IPS-18c (cell line): ENCODE data around the gene PXDN.
"Not testable (repeated sequence)": the region's sequence is repeated elsewhere in the genome, so short reads cannot be mapped to it uniquely, and the experiment has no call there.

ENCODE experiments used
- H3K4me3 ChIP-seq: 2 replicates; pipeline ENCODE4 v1.7.0; 2013; ENCODE audit warnings: low read depth, mild to moderate bottlenecking, low read length, moderate library complexity; ENCODE audit not compliant: insufficient read depth
- H3K9me3 ChIP-seq: one replicate; pipeline ENCODE4 v1.6.1; 2013; ENCODE audit warnings: mild to moderate bottlenecking, low read length, moderate library complexity; ENCODE audit not compliant: control insufficient read depth, insufficient read depth

PXDN gene

GRCh38 chr2:1778566-1778965 is 34.3 kb upstream of the PXDN start:
- Histone ChIP-seq H3K9me3 (no peaks in the 10 kb centered on the region), H3K4me3 (no peak overlapping the region)

DNA sequence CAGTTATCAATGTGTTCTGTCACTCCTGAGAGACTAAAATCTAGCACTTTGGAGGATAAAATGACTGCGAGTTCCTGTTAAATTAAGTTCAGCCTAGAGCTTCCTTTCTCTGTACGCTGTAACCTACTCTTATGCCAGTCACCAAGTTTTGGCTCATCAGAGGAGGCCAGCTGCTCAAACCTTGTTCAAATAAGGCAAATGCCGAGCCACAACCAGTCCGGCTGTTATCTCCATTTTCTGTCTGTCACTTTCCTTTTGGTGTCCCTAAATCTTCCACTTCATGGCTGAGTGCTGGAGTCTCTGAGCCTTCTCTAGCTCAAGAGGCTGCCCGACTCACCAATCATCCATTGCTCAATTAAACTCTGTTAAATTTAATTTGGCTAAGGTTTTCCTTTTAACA is 33.5 kb upstream of the PXDN start:
- Histone ChIP-seq H3K4me3 (no peak overlapping the region), H3K9me3 (no peaks in the 10 kb centered on the region)

- H3K9me3 ChIP-seq, result no peaks in the 10 kb centered on the region
- H3K4me3 ChIP-seq, result no peak overlapping the region
These were observed 32.8 kb upstream of the PXDN start for GRCh38 chr2:1777156-1777555.

DNA sequence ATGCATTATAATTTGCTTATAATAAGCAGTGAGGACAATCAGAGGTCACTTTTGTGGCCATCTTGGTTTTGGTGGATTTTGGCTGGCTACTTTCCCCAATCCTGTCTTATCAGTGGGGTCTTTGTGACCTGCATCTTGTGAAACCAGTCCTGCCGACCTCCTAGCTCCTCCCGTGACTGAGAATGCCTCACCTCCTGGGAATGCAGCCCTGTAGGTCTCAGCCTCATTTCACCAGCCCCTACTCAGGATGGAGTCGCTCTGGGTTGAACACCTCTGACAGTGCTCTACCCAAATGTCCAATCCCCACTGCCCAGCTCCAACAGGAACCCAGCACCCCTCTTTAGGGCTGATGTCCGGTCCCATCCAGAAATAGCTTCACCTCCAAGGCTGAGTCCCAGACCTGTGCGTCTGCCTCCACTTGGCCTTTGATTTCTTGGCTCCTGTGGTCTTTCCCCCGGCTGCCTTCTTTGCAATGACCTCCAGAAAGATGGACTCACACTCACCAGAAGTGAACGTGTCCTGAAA is 31.3 kb upstream of the PXDN start:
- Histone ChIP-seq H3K9me3 (no peaks in the 10 kb centered on the region), H3K4me3 (no peak overlapping the region)

GRCh38 chr2:1774929-1775328 is 30.6 kb upstream of the PXDN start:
- Histone ChIP-seq H3K4me3 (no peak overlapping the region), H3K9me3 (no peaks in the 10 kb centered on the region)

GRCh38 chr2:1773883-1774282 is 29.6 kb upstream of the PXDN start:
- Histone ChIP-seq H3K4me3 (no peak overlapping the region), H3K9me3 (no peaks in the 10 kb centered on the region)

GRCh38 chr2:1772471-1773267 is 28.4 kb upstream of the PXDN start:
- Histone ChIP-seq H3K4me3 (no peak overlapping the region), H3K9me3 (no peaks in the 10 kb centered on the region)

DNA sequence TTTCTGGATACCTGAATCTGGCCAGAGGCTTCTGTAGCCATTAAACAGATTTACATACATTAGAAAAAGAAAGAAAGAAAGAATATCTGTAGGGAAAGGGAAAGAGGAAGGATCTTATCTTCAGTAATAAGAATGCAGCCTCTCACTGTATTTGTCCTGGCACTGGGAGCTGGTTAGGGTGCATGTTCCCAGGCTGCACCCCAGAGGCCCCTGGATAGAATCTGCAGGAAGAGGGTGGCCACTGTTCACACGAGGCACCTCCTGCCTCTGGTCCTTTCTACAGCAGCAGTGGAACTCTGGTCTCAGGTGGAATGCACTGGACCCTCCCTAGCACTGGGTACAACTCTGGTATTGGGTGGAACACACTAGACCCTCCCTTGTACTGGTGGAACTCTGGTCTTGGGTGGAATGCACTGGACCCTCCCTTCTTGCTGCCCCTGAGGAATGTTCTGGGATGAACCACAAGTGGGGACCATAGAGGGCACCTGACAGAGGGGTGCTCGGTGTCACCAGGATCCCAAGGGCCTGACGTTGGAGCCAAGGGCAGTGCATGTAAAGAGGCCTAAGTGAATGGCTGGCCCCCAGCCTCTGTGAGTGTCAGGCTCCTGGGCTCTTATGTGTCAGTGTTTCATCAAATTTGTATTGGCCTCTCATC is 27.4 kb upstream of the PXDN start:
- Histone ChIP-seq H3K9me3 (no peaks in the 10 kb centered on the region), H3K4me3 (no peak overlapping the region)

GRCh38 chr2:1770566-1771380 is 26.5 kb upstream of the PXDN start:
- H3K4me3 ChIP-seq, result no peak overlapping the region
- no peaks in the 10 kb centered on the region for H3K9me3 ChIP-seq

DNA sequence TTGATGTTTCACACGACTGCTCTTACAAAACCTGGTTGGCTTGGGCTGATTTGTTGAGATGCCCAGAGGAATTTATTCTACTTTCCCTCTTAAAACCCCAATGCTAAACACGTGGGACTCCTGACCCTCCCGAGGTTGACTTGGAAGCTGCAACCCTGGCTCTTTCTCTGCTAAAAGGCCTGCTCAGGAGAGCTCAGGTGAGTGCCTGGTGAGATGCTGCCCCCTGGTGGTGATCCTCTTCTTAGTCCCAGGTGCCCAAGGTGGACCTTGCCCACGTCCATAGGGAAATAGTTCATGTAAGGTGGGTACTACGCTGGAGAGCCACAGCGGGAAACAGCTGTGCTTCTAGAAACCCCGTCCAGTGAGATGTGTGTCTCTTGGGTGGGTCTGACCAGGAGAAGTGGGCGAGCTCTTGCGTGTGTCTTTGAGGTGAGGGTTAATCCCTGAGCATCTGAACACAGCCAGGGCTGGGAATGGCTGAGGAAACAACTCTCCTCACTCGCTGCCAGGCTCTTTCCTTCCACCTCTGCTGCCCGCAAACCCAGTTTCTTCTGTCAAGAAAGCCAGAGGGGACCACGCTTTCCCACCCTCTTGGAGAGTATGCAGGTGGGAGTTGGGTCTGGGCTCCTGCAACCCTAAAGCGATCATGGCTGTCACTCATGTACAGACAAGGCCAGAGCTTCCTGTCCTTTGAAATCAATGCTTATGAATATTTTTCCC is 25.5 kb upstream of the PXDN start:
- no peaks in the 10 kb centered on the region for H3K9me3 ChIP-seq
- no peak overlapping the region for H3K4me3 ChIP-seq

DNA sequence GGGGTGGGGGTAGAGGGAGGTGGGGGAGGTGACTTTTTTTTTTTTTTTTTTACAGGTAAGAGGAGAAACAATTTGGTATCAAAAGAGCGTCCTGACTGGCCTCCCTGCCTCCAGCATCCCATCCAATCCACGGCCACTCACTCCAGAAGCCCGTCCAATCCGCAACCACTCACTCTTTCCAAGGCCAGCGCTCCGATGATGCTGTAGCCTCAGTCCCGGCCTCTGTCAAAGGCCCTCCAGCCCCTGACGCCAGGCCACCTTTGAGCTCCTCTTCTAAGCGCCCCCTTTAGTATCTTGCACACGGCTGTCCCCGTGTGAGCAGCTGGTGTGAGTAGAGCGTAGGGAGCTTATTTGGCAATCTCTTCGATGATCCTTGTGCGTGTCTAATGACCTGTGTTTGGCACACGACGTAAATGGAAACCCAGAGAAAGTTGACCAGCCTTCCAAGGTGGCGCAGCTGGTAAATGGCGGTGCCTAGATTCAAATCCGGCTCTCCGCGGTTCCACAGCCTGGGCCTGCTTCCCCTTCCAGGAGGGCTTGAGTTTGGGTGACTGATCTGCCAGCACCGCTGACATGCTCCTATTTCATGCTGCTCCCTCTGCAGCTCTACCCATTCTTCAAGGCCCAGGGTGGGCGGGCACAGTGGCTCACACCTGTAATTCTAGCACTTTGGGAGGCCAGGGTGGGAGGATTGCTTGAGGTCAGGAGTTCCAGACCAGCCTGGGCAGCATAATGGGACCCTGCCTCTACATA is 23.8 kb upstream of the PXDN start:
- Histone ChIP-seq H3K9me3 (no peaks in the 10 kb centered on the region), H3K4me3 (no peak overlapping the region)

GRCh38 chr2:1766851-1767811 is 22.8 kb upstream of the PXDN start:
- Histone ChIP-seq H3K9me3 (no peaks in the 10 kb centered on the region), H3K4me3 (no peak overlapping the region)

DNA sequence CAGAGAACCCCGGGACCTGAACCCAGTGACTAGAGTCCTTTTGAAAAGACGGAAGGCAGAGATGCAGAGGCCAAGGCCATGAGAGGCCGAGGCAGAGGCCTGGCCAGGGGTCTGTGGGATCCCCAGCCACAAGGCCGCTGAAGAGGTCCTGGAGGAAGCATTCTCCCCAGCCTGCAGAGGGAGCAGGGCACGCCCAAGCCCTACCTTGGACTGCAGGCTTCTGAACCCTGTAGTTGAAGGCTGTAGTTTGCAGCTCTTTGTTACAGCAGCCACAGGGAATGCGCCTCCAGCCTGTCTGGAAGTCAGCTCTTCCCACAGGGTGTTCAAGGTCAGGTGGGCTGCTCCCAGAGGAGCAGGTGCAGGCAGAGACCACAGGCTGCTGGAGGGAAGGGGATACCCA is 22.1 kb upstream of the PXDN start:
- Histone ChIP-seq H3K9me3 (no peaks in the 10 kb centered on the region), H3K4me3 (no peak overlapping the region)

GRCh38 chr2:1765201-1765600 is 20.9 kb upstream of the PXDN start:
- not testable (repeated sequence) for H3K9me3 ChIP-seq, H3K4me3 ChIP-seq

DNA sequence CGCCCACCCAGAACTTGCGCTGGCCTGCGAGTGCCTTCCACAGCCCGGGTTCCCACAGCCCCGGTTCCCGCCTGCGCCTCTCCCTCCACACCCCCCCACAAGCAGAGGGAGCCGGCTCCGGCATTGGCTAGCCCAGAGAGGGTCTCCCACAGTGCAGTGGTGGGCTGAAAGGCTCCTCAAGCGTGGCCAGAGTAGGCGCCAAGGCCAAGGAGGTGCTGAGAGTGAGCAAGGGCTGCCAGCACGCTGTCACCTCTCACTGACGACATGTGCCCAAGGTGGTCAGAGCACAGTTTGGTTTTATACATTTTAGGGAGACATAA is 15.3 kb upstream of the PXDN start:
- Histone ChIP-seq H3K9me3 (peaks cover 4% of the 10 kb centered on the region), H3K4me3 (no peak overlapping the region)
